ENCODE results near the gene CNTN5. TPM values are rescaled to one million over a fixed set of nuclear protein-coding genes. Genes with fewer than 3 reads are reported as not detected.

CNTN5 gene
- total RNA-seq, 2 donors from 2014 or later: not detected

- Mint-ChIP-seq H3K27me3 (no peaks in the 10 kb centered on the region), H3K4me3 (no peak overlapping the region), H3K27ac (no peak overlapping the region), H3K36me3 (ENCODE audit: low read depth) (no peaks in the 10 kb centered on the region), H3K9me3 (peaks cover 14% of the 10 kb centered on the region), H3K4me1 (no peaks in the 10 kb centered on the region)
- no peak for ATAC-seq (replicated peaks)
Observed at GRCh38 chr11:100367892-100368291, 1347.1 kb downstream of the CNTN5 start.

- Mint-ChIP-seq H3K9me3 (peaks cover 16% of the 10 kb centered on the region), H3K4me1 (no peaks in the 10 kb centered on the region), H3K4me3 (no peak overlapping the region), H3K27me3 (no peaks in the 10 kb centered on the region), H3K36me3 (ENCODE audit: low read depth) (no peaks in the 10 kb centered on the region), H3K27ac (no peak overlapping the region)
- no peak for ATAC-seq (replicated peaks)
Observed at GRCh38 chr11:100383357-100383865, 1362.7 kb downstream of the CNTN5 start.

- Mint-ChIP-seq H3K36me3 (ENCODE audit: low read depth) (no peaks in the 10 kb centered on the region), H3K4me1 (no peaks in the 10 kb centered on the region), H3K9me3 (peaks cover 8% of the 10 kb centered on the region), H3K27me3 (no peaks in the 10 kb centered on the region), H3K4me3 (no peak overlapping the region), H3K27ac (no peak overlapping the region)
- no peak for ATAC-seq (replicated peaks)
Observed at GRCh38 chr11:100396266-100396665, 1375.5 kb downstream of the CNTN5 start.

- no peaks in the 10 kb centered on the region for H3K4me1 Mint-ChIP-seq
- H3K27me3 Mint-ChIP-seq: no peaks in the 10 kb centered on the region
- peaks cover 11% of the 10 kb centered on the region for H3K9me3 Mint-ChIP-seq
- H3K27ac Mint-ChIP-seq: no peak overlapping the region
- no peak for ATAC-seq (replicated peaks)
- no peaks in the 10 kb centered on the region for H3K36me3 Mint-ChIP-seq (ENCODE audit: low read depth)
- H3K4me3 Mint-ChIP-seq: no peak overlapping the region
Observed at GRCh38 chr11:100397401-100397800, 1376.7 kb downstream of the CNTN5 start.

- no peak for ATAC-seq (replicated peaks)
- Mint-ChIP-seq H3K4me1 (no peaks in the 10 kb centered on the region), H3K9me3 (peaks cover 23% of the 10 kb centered on the region), H3K27ac (no peak overlapping the region), H3K27me3 (no peaks in the 10 kb centered on the region), H3K4me3 (no peak overlapping the region), H3K36me3 (ENCODE audit: low read depth) (no peaks in the 10 kb centered on the region)
Observed at GRCh38 chr11:100403816-100404215, 1383.1 kb downstream of the CNTN5 start.

- Mint-ChIP-seq H3K36me3 (ENCODE audit: low read depth) (no peaks in the 10 kb centered on the region), H3K4me3 (no peak overlapping the region), H3K27me3 (no peaks in the 10 kb centered on the region), H3K4me1 (no peaks in the 10 kb centered on the region), H3K9me3 (peaks cover 25% of the 10 kb centered on the region), H3K27ac (no peak overlapping the region)
- no peak for ATAC-seq (replicated peaks)
Observed at GRCh38 chr11:100404907-100405306, 1384.2 kb downstream of the CNTN5 start.
